Superior temporal gyrus (tissue), 1 donor: ENCODE results near the gene SMIM44.

Source experiments
- DNase-seq: peaks from one replicate; pipeline ENCODE4 v3.0.0-alpha.2; 2016; ENCODE audit errors: extremely low spot score

The SMIM44 gene

DNA sequence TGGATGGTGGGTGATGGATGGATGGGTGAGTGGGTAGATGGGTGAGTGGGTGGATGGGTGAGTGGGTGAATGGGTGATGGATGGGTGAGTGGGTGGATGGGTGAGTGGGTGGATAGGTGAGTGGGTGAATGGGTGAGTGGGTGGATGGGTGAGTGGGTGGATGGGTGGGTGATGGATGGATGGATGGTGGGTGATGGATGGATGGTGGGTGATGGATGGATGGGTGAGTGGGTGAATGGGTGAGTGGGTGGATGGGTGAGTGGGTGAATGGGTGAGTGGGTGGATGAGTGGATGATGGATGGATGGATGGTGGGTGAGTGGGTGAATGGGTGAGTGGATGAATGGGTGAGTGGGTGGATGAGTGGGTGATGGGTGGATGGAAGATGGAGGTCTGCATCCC lies 5.7 kb downstream of the SMIM44 start:
- DNase-seq = no peak

- no peak for DNase-seq
Observed at GRCh38 chr19:3476830-3477229, 6.4 kb downstream of the SMIM44 start.

GRCh38 chr19:3475449-3475848 lies 7.8 kb downstream of the SMIM44 start:
- DNase-seq = no peak

DNA sequence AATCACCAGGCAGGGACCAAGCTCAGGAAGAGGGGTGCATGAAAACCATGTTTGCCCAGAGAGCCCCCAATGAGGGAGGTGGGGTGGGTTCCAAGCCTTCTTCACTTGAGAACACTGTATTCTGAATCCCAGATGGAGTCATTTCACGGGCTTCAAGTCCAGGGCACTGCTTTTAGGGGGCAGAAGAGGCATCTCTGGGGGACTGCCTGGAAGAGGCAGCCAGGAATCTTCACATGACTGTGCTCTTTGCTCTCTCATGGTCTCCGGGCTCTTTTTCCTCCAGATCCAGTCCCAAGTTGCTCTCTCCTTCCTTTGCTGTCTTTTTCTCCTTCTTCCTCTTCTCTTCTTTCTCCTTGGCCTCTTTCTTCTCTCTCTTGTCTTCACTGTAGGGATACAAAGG lies 8.6 kb downstream of the SMIM44 start:
- DNase-seq = no peak

- no peak for DNase-seq
Observed at GRCh38 chr19:3474010-3474409, 9.2 kb downstream of the SMIM44 start.

DNA sequence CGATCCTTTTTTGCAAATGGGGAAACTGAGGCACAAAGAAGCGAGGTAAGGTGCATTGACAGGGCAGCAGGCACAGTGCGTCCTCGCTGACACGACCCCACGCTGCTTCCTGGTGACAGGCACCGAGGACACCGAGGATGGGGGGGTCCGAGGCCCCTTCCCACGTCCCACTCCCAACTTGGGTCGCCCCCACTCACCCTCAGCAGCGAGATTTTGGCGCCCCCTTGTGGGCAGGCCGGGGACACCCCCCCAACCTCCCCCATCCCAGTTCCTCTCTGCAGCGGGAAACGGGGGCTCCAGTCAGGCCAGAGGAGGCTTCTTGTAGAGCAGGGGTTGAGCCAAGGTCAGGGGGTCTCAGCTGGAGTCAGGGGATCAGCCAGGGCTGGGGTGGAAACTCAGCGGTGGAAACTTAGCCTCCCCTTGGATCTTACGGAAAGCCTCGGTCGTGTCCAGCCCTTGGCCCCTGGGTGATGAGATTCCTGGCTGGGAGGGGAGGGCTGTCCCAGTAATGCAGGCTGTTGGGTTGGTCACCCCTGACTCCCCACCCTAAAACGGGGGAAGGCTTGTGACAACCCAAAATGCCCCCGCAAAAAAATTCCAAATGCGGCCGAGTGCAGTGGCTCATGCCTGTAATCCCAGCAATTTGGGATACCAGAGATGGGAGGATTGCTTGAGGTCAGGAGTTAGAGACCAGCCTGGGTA lies 11.1 kb downstream of the SMIM44 start:
- DNase-seq = no peak

DNA sequence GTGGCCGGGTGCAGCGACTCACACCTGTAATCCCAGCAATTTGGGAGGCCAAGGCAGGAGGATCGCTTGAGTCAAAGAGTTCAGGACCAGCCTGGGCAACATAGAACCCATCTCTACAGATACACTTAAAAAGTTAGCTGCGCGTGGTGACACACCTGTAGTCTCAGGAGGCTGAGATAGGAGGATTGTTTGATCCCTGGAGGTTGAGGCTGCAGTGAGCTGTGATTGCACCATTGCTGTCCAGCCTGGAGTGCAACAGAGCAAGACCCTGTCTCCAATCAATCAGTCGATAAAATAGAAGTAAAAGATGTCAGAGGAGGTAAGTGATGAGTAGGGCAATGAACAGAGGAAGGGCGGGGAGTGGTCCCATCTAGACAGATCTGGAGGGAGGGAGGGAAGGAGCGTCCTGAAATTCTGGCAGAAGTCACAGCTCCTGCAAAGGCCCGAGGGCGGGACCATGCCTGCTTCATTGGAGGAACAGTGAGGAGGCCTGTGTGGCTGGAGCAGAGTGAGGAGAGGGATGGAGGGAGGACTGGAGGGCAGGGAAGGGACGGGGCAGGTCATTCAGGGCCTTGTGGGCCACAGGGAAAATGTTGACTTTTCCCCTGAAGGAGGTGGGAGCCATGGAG lies 12.6 kb downstream of the SMIM44 start:
- no peak for DNase-seq

GRCh38 chr19:3469638-3470499 lies 13.4 kb downstream of the SMIM44 start:
- no peak for DNase-seq

DNA sequence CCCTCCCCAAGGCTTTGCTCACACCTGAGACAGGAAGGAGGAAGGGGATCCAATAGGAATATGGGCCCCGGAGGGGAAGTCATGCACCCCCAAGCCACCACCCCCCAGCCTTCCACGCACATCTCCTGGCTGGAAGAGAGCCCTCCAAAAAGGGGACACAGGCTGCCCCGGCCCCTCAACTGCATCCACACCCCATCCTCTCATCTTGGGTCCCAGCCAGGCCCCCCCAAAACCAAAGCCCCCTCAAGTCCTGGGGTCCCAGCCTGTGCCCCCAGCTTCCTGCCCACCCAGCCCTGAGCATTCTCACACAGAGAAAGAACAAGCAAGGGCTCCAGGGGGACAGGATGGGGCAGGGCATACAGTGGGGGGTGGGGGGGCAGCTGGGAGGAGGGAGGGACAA lies 15.0 kb downstream of the SMIM44 start:
- DNase-seq = no peak

DNA sequence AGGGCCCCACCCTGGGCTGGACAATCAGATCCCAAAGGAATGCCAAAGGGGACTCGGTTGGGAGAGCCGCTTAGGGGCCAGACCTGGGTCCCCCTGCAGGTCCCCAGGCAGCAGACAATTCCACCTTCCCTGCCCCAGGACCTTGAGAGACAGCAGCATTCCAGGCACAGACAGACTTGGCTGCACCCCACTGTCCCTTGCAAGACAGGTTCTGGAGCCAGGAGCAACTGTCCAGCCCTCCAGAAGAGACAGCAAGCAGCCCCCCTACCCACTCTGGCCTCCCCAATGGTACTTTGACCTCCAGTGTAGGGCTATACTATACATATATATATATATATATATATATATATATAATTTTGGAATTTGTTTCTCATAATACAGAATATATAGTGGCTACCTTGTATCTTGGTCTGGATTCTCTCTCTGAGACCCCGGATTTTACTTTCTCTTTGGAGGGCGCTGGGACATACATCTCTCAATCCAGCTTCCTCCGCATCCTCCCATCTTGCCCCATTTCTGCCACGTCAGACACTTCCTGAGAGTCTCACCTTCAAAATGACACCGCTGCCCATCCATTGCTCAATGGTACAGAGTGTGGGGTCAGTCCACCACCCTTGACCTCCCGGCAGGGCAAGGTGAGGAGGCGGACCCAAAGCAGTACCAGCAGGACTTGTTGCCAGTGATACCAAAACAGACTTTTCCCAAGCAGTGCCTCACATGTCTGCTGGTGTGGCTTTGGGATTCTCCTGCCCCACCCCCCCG lies 15.6 kb downstream of the SMIM44 start:
- DNase-seq = no peak

DNA sequence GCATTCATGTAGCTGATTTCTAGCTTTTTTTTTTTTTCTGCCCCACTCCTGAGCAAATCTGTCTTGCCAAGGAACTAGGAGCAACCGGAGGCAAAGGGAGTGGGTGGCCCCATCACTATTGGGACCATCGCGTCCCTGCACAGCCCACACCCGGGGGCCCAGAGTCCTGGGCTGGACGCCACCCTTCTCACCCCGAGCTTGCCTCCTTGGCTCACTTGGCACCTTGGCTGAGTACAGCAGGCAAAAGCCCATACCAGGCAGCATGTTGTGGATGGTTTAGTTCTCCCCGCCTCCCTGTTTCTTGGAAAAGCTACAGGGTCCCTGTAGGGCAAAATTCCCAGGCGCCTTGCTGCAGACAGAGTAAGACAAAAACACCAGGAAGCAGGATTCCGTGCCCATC lies 16.6 kb downstream of the SMIM44 start:
- DNase-seq = peak; percentile 33

DNA sequence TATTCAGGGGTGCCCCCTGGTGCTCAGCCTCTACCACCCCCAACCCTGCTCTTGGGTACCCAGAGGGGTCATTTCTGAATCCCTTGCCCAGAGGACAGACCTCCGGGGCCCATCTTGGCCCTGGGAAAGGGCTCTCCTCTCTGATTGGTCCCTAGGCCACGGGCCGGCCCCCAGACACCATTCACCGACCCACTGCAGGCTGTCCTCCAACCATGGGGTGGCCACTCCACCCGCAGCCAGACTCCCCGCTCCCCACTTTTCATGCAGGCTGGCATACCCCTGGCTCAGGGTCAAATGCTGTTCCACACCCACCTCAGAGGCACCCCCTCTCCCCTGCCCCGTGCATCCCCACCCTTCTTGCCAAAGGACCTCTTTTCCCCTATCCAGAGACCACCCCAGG lies 17.7 kb downstream of the SMIM44 start:
- no peak for DNase-seq

DNA sequence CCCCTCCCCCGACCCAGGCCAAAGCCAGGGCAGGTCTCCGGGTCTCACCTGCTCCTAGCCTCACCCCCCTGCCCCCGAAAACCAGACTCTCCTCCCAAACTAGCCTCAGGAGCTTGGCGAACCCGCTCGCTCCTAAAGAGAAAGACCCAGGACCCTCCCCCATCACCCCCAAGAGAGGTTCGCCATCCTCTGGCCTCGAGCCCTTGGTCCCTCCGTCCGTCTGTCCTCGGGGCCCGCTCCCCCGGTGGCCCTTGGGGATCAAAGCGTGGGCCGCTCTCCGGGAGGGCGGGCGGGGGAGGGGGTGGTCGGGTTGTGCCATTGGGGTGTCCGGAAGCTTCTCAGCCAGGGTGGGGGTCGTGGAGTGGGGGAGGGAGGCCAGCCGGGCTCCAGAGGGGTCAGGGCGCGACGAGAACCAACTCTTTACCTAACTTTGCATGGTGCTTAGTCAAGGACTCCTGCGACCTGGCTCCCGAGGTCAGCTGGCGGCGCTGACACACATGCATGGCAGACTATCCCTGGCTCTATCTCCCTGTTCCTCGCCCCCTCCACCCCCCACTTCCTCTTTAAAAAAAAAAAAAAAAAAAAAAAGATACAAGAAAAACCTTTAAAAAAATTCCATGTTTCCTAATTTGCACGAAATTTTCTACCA lies 18.5 kb downstream of the SMIM44 start:
- no peak for DNase-seq

GRCh38 chr19:3463714-3464586 lies 19.3 kb downstream of the SMIM44 start:
- no peak for DNase-seq

DNA sequence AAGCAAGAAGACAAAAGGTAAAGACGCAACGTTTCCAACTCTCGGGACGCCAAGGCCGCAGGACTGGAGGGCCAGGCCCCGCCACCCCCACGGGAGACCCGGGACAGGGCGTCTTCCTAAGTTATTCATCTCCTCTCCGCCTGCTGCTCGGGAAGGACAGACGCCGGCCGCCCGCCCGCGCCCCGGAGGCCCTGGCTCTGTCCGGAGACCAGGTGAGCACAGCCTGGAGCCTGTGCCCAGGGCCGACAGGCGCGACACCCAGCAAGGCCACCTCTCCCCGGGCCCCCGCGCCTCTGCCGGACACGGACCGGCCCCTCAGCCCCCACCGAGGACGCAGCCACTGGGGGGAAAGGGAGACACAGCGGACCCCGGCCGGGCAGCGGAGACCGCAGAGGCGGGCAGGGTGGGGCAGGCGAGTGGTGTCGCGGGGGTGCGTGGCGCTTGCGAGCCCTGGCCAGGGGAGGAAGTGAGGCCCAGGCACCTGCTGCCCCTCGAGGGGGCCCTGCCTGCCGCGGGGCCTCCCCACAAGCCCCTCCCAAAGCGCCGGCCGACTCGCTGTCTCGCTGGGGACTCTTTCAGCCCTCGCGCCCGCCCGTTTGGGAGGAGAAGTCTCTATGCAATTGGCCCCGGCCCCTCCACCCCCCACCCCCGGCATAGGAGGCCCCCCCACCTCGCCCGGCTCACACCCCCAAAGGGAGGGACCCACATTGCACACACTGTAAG lies 20.1 kb downstream of the SMIM44 start:
- no peak for DNase-seq

GRCh38 chr19:3459965-3460582 lies 23.2 kb downstream of the SMIM44 start:
- no peak for DNase-seq

GRCh38 chr19:3459089-3459881 lies 24.0 kb downstream of the SMIM44 start:
- DNase-seq = no peak

DNA sequence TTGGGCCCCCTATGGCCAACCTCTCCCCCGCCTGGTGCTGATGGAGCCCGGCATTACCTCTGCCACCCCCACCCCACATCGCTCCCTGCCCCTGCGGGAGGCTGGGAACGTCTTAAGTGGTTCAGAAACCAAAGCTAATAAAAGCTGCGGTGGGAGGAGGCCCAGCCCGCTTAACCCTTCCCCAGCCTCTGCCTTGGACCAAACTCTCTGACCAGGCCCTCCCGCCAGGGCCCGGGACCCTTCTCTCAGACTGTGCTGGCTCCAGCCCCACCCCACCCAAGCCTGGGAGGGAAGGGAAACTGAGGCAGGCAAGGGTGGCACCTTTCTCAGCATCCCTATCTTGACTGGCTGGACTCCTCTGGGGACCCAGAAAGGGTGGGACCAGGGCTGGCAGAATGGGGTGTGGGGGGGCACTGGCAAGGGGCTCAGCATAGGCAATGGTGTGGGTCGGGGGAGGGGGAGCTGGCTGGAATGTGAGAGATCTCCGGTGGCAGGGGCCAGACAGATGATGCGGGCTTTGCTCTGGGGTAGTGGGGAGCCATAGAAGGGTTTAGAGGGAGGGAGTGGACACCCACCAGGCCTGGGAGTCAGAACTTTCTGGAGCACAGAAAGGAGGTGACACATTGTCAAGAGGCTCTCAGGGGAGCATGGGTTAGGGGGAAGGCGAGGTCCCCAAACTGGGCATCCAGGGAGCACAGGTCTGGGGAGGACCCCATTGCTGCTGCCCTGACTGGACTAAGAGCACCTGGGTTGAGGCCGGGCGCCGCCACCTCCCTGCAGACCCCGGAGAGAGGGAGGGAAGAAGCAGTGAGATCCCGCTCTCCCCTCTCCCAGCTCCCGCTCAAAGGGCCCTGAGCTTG lies 24.8 kb downstream of the SMIM44 start:
- no peak for DNase-seq
